Activated CD4-positive, alpha-beta T cell treated with anti-CD3 and anti-CD28 coated beads for 24 hours (primary cell): ENCODE results near the gene KRT86.
"Not testable (repeated sequence)": the region's sequence is repeated elsewhere in the genome, so short reads cannot be mapped to it uniquely, and the experiment has no call there.

Experiments
- DNase-seq, 2 donors: peaks; one replicate each; pipeline ENCODE4 v3.0.0-alpha.2; 2020; ENCODE audit warnings: low read depth in 2 of 2

Gene KRT86

DNA sequence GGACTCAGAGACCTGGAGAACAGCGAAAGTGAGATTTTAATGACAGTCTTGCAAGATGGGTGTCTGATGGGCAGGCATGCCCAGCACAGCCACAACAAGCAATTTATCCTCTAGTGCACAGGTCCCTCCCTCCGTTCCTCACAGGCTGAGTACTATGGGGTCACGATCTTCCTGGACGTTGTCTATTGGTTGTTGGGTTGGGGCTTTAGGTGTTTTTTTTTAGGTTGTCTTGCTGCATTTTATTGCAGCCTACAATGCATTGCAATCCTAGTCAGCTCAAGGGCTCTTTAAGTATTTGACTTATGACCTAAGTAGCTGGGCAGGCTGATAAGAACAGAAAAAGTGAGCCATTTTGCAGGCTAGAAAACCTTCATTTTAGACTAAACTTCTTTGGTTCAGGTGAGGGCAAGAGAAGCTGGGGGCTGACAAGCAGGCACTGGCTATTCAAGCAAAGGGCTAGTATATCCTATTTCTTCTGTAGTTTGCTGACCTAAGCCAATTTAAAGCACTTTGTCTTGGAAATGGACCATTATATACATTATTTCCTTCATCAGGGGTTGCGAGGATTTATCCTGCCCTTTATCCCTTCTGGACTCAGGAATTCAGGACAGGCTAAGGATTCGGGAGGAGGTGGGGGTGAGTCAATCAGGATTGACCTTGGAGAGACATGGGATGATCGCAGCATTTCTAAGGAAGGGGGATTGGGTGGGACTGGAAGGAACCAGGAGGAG, 35.4 kb upstream of the KRT86 start:
- no peak for DNase-seq

DNA sequence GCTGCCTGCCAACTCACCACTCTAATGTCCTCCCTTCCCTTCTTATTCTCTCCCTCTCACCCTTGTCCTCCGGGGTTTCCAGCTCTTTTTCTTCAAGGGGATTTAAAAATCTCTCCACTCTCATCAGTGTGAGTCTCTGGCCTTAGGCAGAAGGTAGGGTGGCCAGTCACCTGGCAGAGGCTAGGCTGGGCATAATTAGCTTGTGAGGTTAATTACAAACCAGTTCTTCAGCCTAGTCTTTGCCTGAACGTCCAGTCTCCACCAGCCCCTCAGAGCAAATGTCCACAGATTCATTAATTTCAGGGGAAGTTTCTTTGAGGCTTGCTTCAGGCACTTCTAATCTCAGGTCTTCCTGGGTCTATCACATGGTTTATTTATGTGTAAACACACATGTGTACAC, 34.7 kb upstream of the KRT86 start:
- no peak for DNase-seq

DNA sequence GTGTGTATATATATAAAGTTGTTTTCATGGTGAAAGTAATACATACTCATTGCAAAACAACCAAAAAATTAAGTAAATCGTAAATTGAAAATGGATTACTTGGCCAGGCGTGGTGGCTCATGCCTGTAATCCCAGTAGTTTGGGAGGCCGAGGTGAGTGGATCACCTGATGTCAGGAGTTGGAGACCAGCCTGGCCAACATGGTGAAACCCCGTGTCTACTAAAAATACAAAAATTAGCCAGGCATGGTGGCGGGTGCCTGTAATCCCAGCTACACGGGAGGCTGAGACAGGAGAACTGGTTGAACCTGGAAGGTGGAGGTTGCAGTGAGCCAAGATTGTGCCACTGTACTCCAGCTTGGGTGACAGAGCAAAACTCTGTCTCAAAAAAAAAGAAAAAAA, 34.2 kb upstream of the KRT86 start:
- not testable (repeated sequence) for DNase-seq

DNA sequence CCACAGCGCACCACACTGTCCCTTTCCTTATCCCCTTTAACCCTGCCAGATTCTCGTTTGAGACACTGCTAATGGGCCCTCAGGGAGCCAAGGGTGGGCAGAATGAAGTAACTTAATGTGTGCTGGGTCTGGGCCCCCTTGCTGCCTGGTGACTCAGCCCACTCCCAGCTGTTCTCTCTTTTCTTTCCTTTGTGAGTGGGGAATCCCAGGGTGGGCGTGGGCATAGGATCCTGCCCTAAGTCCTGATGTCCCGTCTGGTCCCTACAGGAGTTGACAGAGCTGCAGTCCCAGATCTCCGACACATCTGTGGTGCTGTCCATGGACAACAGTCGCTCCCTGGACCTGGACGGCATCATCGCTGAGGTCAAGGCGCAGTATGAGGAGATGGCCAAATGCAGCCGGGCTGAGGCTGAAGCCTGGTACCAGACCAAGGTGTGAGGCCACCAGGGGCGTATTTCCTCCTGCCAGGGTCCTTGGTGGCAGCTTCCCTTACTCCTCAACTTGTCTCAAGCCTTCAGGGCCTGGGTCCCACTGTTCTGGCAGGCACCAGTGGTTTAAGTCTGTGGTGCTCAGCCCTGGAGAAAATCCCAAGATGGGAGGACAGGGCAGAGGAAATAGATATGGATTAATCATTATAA, 33.1 kb upstream of the KRT86 start:
- no peak for DNase-seq

DNA sequence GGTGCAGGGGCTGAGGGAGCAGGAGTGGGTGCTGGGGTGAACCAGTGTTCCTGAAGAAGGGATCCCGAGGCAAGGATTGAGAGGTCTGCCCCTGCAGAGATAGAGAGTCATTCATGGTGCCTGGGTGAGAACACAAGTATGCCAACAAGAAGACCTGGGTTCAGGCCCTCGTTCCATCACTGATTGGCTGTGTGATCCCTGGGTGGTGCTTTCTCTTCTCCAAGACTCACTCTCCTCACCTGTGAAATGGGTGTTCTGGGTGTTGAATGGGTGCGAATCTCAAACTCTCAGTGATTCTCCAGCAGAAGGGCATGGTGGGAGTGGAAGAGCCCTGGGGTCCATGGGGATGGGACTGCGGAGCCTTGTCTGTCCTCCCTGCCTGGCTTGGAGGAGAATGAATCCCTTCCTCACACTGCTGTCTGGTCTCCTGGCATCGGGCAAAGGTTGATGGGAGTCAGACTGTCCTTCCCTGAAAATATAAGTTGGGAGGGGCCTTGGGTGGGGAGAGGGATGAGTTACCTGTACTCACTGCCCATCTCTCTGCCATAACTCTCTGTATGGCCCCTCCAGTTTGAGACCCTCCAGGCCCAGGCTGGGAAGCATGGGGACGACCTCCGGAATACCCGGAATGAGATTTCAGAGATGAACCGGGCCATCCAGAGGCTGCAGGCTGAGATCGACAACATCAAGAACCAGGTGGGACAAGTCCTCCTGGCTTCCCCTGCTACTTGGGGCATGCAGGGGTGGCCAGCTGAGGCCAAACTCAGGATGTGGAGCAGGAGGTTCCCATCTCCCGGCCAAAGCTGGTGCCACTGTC, 31.8 kb upstream of the KRT86 start:
- DNase-seq: no peak

DNA sequence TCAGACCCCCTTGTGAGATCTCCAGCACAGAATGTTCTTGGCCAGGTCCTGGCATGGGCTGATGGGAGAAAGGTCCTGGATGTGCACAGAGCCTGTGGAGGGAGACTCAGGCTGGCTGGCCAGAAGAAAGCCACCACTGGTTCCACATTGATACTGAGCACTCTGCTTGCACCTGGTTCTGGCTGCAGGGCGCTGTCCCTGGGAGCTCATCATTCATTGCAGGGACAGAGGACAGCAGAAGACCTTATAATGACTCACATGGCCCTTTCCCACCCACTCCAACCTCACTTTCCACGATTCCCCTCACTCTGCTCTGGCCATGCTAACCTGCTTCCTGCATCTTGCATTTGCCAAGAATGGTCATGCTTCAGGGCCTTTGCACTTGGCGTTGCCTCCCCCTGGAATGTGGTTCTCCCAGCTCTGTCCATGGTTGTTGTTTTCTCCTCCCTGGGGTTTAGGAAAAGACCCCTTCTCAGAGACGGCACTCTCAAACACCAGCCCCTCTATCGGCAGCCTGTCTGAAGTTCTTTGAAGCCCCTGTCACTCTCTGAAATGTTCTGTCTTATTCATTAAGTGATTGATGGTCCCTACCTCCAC, 31.1 kb upstream of the KRT86 start:
- no peak for DNase-seq

DNA sequence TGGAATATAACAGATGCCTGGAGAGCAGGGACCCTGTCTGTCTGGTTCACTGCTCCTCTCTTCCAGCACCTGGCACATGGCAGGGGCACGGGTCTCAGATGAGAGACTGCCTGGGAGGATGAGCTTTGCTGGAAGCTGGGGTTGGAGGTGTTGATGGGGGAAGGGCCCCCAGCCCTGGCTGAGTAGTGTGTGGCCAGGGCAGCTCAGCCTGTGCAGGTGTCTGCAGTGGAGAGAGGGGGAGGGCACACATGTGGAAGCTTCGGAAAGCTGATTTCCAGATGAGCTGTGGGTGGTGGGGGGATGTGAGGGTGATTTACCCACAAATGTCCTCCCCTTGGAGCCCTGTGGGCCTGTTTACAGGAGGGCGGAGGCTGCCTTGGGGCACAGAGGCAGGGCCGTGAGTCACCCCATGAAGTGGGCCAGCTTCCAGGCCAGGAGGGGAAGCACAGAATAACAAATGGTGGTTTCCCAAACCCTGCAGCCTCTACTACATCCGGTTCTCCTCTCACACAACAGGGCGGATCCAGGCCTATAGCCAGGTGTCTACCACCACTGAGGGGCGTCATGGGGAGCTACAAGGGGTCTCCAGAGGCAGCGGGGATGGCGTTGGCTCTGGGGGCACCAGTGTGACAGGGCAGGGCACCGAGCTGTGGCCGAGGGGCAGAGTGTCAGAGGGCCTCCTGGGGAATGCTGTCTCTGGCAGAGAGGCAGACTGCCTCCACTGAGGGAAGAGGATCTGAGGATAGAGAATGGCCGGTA, 30.4 kb upstream of the KRT86 start:
- peak; percentile 31 to 53 for DNase-seq

DNA sequence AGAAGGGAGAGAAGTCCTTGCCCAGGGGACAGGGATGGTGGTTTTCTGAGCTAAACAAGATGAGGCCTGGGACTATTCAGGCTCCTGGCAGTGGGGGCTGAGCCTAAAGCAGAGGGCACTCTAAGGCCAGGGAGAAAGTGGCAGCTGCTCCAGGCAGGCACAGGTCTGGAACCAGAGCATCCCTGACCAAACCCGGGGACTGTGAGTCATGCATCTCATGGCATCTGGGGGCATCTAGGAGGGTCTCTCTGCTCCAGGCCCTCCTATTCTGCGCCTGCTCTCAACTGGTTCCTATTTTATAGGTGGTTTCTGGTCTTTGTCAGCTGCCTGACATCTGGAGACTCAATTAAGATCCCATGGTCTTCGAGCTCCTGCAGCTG, 29.8 kb upstream of the KRT86 start:
- DNase-seq: no peak

DNA sequence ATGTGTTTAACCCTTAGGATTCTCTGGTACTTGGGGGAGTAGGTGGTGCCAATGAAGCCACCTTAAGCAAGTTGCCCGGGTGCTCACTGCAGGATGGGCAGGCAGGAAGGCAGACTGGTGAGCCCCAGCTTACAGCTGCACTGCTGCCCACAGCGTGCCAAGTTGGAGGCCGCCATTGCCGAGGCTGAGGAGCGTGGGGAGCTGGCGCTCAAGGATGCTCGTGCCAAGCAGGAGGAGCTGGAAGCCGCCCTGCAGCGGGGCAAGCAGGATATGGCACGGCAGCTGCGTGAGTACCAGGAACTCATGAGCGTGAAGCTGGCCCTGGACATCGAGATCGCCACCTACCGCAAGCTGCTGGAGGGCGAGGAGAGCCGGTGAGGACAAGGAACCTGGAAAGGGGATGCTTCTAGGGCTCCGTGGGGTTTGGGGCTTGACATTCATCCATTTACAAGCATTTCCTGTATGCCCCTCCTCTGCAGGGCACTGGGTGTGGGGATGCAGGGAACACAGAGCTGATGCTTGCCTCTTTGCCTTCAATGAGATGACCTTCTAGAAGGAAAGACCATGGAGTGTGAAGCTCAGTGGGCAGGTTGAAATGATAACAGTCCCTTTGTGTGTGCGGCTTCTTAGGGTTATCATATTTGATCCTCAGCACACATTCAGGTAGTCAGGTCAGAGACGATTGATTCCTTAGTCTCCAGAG, 29.0 kb upstream of the KRT86 start:
- DNase-seq: no peak

DNA sequence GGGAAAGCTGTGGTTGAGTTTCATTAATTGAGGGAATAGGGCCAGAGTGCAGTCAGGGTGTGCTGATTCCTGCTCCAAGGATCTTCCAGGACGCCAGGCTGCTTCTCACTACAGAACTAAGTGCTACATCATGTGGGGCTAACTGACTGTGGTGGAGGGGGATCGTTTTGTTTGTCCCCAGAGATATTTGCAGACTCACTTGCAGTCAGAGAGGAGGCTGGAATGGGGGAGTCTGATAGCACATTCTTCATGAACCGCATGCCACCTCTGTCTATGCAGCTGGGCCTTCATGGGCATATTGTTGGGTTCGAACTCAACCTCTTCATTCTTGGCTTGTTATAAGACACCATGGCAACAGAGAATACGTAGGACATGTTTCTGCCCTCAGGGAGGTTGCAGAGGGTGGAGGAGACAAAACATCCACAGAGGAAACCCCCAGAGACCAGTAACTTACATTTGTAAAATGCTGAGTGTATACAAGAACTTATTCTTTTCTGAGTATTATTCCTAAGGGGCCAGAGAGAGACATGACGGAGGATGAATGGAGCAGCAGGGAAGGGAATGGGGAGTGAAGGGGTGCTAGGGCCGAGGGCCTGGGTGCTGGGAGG, 28.4 kb upstream of the KRT86 start:
- DNase-seq: no peak

DNA sequence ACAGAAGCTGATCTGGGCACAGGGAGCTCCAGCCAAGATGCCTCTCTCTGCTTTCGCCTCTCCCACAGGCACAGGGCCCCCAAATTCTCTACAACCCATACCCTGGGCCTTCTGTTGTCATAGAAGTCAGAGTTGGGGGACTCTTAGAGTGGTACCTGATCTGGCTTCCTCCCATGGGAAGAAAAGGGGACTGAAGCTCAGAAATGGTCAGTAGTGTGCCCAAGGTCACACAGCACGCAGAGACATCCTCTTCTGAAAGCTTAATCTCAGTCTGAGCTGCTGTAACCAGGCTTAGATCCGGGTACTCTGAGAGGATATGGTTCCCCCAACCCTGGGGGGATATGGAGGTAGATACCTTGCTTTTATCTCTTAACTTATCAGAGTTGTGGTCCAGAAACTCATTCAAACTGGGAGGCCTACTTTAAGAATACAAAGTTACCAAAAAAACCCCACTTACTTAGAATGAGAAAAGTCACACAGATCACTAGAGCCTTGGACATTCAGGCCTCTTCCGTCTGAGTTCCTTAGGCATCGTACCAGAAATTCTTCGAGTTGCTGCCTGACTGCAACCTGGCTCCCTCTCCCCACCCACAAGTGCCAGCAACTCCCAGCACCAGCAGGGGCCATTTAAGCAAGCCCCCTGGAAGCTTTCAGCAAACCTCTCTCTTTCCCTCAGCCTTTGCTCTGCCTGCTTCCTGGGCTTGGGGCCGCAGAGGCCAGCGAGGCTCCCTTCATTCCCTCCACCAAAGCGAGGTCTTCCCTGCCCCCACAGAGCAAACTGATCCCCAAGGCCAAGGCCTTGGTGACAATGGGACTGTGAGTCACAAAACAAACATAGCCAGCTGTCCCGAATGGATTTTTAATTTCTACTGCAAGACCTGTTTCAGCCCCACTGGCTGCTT, 27.5 kb upstream of the KRT86 start:
- DNase-seq: no peak

DNA sequence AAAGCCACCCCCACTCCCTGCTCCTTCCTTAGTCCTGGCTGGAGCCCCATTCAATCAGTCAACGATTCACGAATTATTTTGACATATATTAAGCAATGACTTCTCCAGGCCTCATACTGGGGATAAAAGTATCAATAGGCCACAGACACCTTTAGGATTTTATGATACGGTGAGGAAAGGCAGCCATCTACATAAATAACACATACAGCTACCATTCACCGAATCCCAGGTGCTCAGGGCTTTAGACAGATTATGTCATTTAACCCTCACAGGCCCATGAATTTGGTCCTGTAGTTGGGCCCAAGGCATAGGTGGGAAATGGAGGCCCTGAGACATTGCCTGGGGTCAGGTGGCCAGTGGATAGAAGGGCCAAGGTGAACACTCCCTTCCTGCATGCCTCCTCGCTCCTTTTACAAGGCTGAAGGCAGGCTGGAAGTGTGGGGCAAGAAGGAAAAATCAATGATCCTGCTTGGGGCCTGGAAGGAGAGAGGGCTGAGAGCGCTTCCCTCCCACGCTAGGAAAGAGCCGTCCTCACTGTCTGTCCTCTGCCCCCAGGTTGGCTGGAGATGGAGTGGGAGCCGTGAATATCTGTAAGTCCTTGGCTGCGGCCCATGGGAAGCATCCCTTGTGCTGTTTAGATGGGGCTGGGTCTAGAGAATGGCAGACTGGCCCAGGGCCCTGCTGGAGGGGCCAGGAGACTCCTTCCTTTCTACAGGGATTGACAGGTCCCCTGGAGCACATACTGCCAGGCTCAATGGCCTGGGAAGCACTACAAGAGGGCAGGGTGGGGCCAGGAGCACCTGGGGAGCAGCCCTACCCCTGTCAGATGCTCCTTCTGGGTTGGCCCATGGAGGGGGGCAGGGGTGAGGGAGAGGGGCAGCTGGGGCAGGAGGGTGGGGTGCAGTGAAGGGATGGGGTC, 26.6 kb upstream of the KRT86 start:
- DNase-seq: no peak

DNA sequence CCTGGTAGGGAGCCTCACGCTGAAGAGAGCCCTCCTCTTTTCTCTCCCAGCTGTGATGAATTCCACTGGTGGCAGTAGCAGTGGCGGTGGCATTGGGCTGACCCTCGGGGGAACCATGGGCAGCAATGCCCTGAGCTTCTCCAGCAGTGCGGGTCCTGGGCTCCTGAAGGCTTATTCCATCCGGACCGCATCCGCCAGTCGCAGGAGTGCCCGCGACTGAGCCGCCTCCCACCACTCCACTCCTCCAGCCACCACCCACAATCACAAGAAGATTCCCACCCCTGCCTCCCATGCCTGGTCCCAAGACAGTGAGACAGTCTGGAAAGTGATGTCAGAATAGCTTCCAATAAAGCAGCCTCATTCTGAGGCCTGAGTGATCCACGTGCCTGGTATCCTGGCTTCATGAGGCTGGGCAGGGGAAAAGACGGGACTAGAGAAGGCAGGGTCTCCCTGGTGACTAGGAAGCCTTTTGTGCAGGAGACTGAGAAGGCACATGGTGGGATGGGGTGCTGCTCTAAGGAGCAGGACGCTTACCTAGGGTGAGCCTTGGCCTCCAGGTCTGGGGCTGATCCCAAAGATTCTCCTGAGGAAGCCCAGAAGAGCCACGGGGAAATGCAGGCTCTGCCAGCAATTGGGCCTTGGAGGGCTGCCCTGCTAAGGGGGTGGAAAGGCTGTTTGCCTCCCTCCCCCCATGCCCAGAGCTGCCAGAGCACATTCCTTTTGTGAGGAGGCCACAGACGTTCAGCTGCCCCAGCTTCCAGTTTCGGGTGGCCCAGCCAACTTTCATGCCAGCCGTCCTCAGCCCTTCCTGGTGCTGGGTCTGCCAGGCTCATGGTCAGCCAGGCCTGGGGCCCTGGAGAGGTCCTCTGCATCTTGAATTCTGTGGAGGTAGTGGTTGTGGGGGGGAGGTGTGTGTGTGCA, 25.6 kb upstream of the KRT86 start:
- no peak for DNase-seq

DNA sequence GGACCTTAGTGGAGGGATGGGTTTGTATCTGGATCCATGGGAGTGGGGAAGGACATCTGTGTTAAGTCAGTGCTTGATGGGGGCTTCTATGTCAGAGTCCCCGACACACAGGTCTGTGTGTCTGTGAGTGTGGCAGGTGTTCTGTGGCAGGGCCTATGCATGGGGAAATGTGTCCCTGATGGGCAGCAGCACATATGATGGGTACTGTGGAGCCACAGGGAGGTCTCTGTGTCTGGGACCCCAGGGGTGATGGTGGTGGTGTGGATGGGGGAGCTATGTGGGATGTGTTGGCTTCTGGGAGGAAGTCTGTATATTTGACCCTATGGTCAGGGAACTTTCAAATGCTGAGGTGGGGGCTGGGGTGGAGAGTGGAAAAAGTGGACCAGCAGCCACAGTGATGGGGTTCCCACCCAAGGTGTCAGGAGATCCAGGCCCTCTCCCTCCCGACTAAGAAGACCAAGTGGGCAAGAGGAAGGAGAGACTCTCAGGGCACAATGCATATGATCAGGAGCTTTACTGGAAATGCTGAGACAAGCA, 24.9 kb upstream of the KRT86 start:
- no peak for DNase-seq

DNA sequence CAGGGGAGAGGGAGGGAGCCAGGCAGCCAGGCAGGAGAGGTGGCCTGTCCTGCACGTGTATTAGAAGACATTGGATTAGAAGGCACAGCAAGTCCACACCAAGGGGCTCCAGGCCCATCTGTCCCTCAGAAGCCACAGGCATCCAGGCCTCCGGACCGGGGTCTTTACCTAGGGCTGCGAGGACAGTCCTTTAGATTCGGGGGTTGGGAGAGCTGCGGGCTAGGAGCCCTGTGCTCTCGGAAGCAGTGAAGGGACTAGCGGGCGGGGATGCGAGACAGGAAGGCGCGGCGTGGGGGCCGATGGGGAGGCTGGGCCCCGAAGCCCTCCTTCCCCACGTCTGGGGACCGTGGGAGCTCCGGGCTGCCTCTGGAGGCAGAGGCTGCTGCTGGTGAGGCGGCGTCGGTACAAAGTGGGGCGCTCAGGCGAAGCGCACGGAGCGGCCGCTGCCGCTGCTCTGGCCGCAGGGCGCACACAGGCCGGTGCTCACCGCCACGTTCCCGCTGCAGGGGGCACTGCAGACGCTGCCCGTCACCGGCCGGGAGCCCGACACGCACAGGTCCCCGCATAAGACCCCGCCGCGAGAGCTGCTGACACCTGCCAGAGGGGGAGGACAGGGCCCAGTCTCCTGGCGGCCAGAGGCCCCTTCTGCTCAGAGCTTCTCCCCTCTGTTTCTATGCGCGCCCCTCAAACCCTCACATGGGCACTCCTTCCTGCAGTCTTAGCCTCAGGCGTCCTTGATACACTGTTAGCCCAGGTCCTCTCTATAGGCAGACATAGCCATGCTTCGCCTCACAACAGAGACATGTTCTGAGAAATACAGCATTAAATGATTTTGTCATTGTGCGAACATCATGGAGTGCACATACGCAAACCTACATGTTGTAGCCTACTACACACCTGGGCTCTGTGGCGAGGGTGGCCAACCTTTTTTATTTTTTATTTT, 24.1 kb upstream of the KRT86 start:
- DNase-seq: no peak
